ENCODE data around the gene SCNN1B.

SCNN1B gene

DNA sequence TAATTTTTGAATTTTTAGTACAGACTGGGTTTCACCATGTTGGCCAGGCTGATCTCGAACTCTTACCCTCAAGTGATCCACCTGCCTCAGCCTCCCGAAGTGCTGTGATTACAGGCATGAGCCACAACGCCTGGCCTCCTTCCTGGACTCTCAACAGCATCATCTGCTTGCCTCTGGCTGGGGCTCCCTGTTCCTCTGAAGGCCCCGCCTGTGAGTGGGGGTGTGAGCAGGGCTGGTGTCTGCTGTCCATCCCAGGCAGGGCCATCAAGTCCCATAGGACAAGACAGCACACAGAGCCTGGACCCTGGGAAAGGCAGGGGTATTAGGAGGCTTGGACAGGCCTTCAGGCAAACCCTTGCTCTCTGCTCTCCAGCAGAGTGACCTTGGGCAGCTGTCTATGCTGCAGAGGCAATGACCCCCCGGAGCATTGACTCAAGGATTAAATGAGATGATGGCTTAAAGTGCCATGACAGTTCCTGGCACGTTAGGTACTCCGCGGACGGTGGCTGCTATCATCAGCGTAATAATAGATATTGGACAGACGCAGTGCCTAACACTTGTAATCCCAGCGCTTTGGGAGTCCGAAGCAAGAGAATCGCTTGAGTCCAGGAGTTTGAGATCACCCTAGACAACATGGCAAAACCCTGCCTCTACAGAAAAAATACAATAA lies 19.2 kb downstream of the SCNN1B start:
- DNase-seq (ENCODE audit: low read depth), result no peak

- DNase-seq (ENCODE audit: low read depth), result no peak
Measured at GRCh38 chr16:23323224-23324030, 21.3 kb downstream of the SCNN1B start.

- no peak for DNase-seq (ENCODE audit: low read depth)
Measured at GRCh38 chr16:23324727-23325126, 22.6 kb downstream of the SCNN1B start.

- no peak for DNase-seq (ENCODE audit: low read depth)
Measured at GRCh38 chr16:23327836-23328235, 25.7 kb downstream of the SCNN1B start.

DNA sequence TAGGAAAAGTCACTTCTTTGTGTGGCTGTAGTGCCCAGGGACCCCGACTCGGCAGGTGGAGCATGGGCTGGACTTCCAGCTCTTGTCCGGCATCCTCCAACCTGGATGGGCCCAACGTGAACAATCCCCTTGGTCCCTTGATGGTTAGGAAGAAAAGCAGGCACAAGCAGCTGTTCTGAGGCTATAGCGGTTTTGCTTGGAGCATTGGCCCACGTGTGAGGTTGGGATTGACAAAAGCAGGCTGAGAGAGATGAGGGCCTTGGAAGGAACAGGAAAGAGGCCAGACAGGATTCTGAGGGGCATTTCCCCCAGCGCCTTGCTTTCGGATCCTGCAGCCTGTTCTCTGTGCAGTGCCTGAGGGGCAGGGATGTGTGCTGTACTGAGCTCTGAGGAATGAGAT lies 28.1 kb downstream of the SCNN1B start:
- DNase-seq (ENCODE audit: low read depth), result no peak

GRCh38 chr16:23330583-23331249 lies 28.6 kb downstream of the SCNN1B start:
- DNase-seq (ENCODE audit: low read depth), result no peak

GRCh38 chr16:23333034-23333579 lies 31.0 kb downstream of the SCNN1B start:
- no peak for DNase-seq (ENCODE audit: low read depth)

GRCh38 chr16:23333831-23334456 lies 31.8 kb downstream of the SCNN1B start:
- no peak for DNase-seq (ENCODE audit: low read depth)

DNA sequence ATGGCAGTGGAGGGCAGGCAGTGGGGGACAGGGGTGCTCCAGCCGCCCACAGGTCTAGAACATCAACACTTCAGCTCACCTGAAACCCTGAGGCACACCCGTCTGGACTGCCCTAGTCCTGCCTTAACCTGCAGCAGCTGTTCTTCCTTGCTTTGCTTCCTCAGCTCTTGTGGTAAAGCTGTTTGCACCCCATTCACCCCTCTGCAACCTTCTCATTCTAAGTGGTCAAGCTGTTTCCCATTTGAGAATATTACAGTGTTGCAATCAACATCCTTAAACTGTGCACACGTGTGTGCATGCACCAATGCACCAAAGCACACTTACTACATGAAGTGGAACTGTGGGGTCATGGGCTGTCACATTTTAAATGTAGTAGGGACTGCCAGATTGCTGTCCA lies 32.4 kb downstream of the SCNN1B start:
- DNase-seq (ENCODE audit: low read depth), result no peak

GRCh38 chr16:23334950-23335349 lies 32.8 kb downstream of the SCNN1B start:
- DNase-seq (ENCODE audit: low read depth), result no peak

DNA sequence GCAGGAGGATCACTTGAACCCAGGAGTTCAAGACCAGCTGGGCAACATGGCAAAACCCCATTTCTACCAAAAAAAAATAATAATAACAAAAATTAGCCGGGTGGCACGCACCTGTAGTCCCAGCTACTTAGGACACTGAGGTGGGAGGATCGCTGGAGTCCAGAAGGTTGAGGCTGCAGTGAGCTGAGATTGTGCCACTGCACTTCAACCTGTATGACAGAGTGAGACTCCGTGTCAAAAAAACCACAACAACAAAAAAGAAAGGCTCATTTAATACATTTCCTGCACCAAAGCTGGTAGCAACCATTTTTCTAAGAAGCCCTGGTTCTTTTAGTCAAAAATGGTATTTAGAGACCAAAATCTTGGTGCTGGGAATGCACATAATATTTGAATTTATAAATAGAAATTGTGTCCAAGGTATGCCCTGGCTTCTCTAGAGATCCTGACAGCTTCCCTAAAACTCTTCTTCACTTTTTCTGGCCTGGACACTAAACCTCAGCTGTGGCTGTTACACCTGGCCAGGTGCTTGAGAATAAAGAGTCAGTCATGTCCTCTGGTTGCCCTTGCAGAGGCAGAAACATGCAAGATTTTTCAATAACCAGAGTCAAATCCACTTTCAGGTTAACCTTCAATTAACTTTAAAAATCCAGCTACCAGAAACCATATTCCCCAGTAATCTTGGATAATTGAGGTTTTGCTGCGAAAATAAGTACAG lies 35.9 kb downstream of the SCNN1B start:
- DNase-seq (ENCODE audit: low read depth), result no peak

DNA sequence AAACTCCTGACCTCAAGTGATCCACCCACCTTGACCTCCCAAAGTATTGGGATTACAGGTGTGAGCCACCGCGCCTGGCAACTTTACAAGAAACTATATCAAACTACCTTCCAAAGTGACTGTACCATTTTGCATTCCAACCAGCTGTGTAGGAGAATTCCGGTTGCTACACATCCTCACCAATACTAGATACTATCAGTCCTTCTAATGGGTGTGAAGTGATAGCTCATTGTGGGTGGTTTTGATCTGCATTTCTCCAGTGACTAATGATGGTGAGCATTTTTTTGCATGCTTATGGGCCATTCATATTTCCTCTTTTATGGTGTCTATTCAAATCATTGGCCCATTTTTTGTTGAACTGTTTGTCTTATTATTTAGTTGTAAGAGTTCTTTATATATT lies 37.7 kb downstream of the SCNN1B start:
- DNase-seq (ENCODE audit: low read depth), result no peak

DNA sequence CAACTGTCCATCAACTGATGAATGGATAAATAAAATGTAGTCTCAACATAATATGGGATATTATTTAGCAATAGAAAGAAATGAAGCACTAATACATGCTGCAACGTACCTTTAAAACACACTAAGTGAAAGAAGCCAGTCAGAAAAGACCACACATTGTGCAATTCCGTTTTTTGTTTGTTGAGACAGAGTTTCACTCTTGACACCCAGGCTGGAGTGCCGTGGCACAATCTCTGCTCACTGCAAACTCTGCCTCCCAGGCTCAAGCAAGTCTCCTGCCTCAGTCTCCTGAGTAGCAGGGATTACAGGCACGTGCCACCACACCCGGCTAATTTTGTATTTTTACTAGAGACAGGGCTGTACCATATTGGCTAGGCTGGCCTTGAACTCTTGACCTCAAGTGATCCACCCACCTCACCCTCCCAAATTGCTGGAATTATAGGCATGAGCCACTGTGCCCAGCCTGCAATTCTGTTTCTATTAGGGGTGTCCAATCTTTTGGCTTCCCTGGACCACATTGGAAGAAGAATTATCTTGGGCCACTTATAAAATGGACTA lies 40.1 kb downstream of the SCNN1B start:
- no peak for DNase-seq (ENCODE audit: low read depth)

- DNase-seq (ENCODE audit: low read depth), result no peak
Measured at GRCh38 chr16:23343643-23344612, 41.8 kb downstream of the SCNN1B start.

DNA sequence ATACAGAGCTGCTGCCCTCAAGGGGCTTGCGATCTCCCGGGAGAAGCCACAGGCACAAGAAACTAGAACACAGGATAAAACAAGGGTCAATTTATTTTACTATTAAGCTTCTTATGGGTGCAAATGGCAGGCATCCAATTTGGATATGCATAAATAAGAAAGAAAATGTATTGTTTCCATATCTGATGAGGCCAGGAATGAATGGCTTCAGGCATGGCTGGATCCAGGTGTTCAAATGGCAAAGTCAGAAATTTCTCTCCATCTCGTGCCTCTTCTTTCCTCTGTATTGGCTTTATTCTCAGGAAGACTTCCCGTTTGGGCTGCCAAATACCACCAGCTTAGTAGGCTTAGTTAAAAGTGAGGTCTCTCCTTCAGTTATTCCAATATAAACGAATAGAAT lies 43.1 kb downstream of the SCNN1B start:
- no peak for DNase-seq (ENCODE audit: low read depth)

DNA sequence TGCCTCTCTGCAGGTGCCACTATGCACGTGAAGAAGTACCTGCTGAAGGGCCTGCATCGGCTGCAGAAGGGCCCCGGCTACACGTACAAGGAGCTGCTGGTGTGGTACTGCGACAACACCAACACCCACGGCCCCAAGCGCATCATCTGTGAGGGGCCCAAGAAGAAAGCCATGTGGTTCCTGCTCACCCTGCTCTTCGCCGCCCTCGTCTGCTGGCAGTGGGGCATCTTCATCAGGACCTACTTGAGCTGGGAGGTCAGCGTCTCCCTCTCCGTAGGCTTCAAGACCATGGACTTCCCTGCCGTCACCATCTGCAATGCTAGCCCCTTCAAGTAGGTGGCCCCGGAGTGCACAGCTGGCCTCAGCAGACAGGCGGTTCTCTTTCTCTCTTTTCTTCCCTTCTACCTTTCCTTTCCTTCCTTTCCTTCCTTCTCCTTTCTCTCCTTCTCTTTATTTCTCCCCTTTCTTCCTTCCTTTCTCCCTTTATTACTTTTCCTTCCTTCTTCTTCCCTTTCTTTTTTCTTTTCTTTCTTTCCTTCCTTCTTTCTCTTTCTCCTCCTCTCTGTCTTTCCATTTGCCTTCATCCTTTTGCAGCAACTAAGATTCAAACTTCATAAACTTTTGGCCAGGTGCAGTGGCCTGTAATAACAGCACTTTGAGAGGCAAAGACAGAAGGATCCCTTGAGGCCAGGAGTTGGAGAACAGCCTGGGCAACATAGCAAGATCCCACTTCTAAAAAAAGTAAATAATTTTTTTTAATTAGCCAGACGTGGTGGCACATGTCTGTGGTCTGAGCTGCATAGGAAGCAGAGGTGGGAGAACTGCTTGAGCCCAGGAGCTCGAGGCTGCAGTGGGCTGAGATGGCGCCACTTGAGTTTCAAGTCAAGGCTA lies 46.7 kb downstream of the SCNN1B start:
- DNase-seq (ENCODE audit: low read depth), result no peak

DNA sequence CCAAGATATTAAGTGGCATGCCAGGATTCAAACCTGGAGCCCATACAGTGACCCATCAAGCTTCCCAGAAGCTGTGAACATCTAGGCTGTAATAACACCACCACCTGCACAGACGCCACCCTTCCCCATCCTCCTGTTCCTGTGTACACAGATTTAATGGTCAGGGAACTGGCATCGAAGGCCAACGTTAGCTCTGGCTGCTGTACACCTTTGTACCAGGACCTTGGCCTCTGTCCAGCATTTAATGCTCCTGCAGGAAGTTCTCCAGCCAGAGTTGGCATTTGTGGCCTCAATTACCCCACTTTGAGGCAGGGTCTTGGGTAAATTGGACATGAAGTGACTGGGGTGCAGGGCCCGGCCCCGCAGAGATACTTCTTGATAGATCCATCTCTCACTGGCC lies 49.3 kb downstream of the SCNN1B start:
- DNase-seq (ENCODE audit: low read depth), result no peak

DNA sequence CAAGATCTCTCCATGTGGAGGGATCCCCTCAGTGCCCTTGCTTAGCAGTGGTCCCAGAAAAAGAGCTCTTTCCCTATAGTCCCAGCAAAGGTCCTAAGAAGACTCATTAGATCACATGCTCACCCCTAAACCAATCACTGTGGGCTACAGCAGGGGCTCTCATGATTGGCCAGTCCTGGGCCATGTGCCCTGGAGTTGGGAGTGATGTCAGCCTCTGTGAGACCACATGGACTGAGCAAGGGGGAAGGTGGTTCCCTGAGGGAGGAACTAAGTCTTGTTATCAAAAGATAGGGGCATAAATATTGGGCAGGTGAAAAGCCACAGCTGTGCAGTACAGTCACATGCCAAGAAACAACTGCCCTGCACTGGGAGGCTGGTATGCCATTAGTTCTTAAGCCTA lies 51.3 kb downstream of the SCNN1B start:
- DNase-seq (ENCODE audit: low read depth), result no peak

DNA sequence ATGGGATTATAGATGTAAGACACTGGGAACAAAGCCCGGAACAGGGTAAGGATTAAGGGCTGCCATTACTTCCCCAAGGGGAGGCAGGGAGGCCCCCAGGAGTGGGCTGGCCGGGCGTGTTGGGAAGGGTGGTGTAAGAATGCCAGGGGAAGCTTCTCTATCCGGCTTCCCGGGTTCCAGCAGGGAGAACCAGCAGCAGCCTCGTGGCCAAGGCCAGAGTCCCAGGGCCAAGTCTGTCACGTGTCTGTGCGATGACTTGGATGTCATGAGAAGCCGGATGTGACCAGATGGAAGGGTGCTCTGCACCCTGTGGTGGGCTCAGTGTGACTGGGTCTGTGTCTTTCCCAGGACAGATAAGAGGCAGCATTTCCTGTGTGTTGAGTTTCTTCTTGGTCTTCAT lies 52.1 kb downstream of the SCNN1B start:
- no peak for DNase-seq (ENCODE audit: low read depth)
